NCI-H1930 (cell line): ENCODE data around the gene RAB12.

Experiments
- DNase-seq, 2 experiments: peaks; one replicate each; lab custom pipeline; 2025; lab: John Stamatoyannopoulos, UW

The RAB12 gene

GRCh38 chr18:8685141-8685913 lies 76.1 kb downstream of the RAB12 start:
- DNase-seq = peak in 1 of 2 experiments; percentile 38

GRCh38 chr18:8685914-8686216 lies 76.6 kb downstream of the RAB12 start:
- DNase-seq = no peak

GRCh38 chr18:8686611-8687010 lies 77.4 kb downstream of the RAB12 start:
- DNase-seq = no peak

GRCh38 chr18:8688216-8688800 lies 79.1 kb downstream of the RAB12 start:
- DNase-seq = no peak

- no peak for DNase-seq
Observed at GRCh38 chr18:8688816-8689215, 79.6 kb downstream of the RAB12 start.
